Astrocyte of the cerebellum (primary cell): Measurements from ENCODE around the gene TMEM19.

Source experiments
- DNase-seq: peaks from one replicate; pipeline ENCODE4 v3.0.0-alpha.2; 2011; ENCODE audit warnings: low read depth
- H3K4me3 ChIP-seq: 2 replicates; pipeline ENCODE4 v1.5.1; 2011; ENCODE audit warnings: mild to moderate bottlenecking, low read depth, low read length, moderate library complexity
- CTCF ChIP-seq: IDR thresholded peaks from 2 replicates; pipeline ENCODE4 v1.5.1; 2012; ENCODE audit warnings: low read length, low read depth, moderate library complexity, mild to moderate bottlenecking; ENCODE audit errors: missing control alignments
- in situ Hi-C: cut with HindIII; loops from 2 replicates; pipeline ENCODE4 v1.10.0; 2017; ENCODE audit warnings: low sequenced_read_pairs

The TMEM19 gene

DNA sequence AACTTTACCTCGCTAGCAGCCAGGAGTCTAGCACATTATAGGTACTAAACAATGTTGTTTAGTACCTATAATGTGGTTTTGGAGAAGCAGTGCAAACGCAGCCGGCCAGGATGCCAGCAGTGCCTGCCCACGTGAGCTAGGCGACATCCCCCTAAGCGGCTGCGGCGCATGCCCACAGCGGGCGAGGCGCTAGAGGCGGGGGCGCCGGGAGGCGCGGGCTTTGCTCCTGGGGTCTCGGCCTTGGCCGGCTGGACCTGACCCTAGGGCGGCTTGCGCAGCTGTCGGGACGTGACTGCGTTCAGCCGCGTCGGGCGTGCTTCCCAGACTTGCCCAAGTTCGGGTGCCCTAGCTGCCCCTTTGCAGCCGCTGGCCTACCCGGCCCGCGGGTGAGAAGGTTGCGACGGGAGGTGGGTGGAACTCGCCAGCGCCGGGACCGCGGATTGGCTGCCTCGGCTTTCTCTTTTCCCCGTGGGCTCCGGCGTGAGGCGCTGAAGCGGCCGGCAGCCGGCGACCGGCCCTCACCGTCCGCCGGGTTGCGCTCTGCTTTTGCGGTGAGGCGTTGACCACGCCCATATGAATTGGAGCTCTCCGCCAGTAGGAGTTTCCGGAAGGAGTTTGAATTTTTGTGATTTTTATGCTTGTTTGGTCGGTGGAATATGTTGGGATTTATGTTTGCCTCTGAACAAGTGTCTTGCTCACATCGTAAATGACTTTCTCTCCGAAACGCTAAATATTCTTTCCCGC, at the start of gene TMEM19:
Gene TMEM19, plus strand, starts transcription at position 169 of the 744 bp plus-strand sequence. CDS start 599 bp downstream, outside the sequence.
- peak within 1 kb of the TSS; percentile 70 for H3K4me3 ChIP-seq
- peak; percentile 66 for DNase-seq
- in situ Hi-C loops = no loop called here
- TF ChIP-seq CTCF = peak; percentile 19

DNA sequence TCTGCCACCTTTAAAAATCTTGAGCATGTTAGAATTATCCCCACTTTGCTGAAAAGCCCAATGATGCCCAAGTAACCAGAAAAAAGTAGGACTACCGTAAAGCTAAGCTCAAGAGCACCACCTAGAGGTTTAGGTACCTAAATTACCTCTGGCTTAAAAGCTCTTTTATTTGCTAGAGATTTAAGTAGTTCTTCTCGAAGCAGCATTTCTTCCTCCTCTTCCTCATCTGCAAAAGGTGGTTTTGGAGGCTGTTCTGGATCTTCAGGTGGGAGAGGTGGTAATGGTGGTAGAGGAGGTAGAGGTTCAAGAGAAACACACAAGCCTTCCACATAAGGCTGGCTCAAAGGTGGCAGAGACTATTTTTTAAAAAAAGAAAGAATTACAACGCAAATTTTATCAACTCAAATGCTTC, 49.2 kb upstream of the TMEM19 start:
- H3K4me3 ChIP-seq = no peak overlapping the region
- DNase-seq = peak; percentile 63
- in situ Hi-C loops = no loop called here
- TF ChIP-seq CTCF = peak; percentile 76

DNA sequence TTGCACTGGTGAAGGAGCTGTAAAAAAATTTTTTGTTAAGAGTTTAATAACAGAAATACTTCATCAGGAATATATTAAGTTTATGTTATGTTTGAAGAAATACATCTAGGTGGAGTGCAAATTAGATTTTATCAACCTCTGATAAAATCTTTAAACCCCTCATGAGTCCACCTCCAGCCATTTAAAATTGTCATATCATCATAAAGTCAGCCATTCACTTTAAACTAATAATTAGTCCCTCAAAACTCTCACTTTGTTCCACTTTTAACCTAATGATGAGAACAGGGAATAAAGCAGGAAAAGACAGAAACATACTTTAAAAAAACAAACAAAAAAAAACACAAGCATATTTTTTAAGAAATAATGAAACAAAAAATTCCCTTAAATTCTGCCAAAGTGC, 47.4 kb upstream of the TMEM19 start:
- no peak for TF ChIP-seq CTCF
- DNase-seq = no peak
- in situ Hi-C loops = no loop called here
- H3K4me3 ChIP-seq = no peak overlapping the region

- in situ Hi-C loops = no loop called here
- H3K4me3 ChIP-seq = no peak overlapping the region
- TF ChIP-seq CTCF = no peak
- DNase-seq = no peak
These were observed 46.5 kb upstream of the TMEM19 start for GRCh38 chr12:71639341-71639760.

- in situ Hi-C loops = no loop called here
These were observed 45.6 kb upstream of the TMEM19 start for GRCh38 chr12:71640316-71640715.

DNA sequence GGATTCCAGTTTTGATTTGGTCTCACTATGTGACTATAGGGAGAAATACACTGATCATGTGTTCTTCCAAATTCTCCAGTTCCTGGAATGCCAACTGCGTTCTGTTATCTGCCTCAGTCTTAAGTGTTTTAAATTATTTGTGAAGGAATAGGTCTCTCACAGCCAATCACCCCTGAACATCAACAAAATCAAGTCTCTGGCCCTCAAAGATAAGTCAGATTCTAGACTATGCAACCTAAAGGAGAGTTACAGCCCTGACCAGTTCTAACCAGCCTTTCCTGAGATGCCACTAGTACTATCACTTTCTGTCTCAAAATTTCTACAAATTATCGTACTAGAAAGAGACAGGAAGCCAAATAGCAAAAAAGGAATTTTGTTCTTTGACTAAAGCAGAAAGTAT, 44.5 kb upstream of the TMEM19 start:
- in situ Hi-C loops = no loop called here
- no peak for DNase-seq
- no peak for TF ChIP-seq CTCF
- H3K4me3 ChIP-seq = no peak overlapping the region

More at GRCh38 chr12:71640316-71640715, 45.6 kb upstream of the TMEM19 start:
- no peak for TF ChIP-seq CTCF
- no peak overlapping the region for H3K4me3 ChIP-seq
- DNase-seq = no peak
